Measurements from ENCODE around the gene EDIL3.

The EDIL3 gene

DNA sequence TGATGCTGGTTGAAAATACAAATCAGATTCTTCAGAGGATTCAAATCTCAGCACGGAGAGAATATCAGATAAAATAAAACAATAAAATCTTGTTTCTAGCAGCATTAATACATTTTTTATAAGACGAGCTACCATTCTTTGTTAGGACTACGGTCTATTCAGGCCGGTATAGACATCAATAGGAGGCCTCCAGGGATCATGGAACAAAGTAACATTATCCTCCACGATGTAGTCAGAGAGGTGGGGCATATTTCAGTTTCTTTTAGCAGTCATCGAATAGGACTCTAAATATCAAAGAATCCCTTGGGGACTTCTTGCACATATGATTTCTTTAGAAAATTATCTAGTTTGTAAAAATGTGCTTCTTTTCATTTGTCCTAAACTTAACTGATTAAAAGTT, 438.2 kb downstream of the EDIL3 start:
- no peak for DNase-seq

- no peak for DNase-seq
These were observed 442.5 kb downstream of the EDIL3 start for GRCh38 chr5:83942155-83942554.

GRCh38 chr5:83937837-83938236, 446.8 kb downstream of the EDIL3 start:
- DNase-seq = no peak

DNA sequence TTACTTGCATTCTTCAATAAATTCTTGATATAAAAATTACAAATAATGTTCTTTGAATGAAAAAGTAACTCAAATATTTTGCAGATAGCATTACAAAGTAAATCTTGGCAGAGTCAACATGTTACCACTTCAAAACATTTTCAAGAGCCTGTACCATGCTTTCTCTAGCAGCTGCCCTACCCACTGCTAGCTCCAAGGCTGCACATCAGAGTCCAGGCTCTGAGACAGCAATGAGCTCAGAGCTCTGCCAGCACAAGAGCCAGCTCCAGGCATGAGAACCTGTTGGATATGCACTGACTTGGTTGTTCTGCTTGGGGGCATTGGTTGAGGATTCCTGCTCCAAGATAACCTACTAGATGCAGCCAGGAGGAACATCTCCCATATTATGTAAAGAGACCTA, 452.7 kb downstream of the EDIL3 start:
- DNase-seq = no peak

DNA sequence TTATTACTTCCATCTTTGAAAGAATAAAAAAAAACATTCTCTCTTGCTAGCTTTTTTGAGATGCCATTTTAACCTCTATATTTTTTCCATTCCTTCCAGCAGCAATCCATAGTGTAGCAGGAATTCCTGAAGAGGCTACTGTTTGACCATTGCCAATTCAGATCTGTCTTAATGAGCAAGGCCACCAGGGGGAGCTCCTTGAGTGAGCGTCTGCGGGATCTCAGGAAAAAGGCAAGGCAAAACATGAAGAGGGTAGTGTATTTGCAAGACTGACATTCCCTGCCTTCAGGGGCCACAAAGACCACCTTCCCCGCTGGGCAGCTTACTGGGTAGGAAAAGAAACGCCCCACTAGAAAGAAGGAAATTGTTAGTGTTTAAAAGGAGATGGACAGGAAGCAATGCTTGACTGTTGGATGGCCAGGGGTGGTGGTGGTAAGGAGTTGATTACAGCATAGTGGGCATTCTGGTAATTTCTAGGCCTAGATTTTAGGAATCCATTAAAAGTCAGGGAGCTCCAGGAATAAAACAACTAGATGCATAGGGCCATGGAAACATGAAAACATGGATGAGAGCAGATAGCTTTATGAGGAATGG, 457.4 kb downstream of the EDIL3 start:
- DNase-seq = no peak

DNA sequence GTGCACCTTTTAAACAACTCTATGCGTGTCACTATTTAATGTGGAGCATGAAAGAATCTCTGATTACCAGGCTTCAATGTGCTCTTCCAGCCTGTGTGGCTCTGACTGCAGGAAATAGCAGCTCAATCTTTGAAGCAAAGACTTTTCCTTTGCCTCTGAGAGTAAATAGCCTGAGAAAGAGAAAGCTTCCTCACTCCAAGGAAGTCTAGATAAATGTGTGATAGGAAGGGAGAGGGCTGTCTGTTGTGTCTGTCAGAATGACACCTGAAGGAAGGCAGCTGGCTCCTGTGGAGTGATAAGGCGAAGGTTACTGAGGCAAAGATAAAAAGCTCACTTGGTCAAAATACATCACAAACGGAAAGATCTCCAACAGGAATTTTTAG, 458.7 kb downstream of the EDIL3 start:
- DNase-seq = no peak

- DNase-seq = no peak
These were observed 459.2 kb downstream of the EDIL3 start for GRCh38 chr5:83925321-83925954.

- no peak for DNase-seq
These were observed 459.8 kb downstream of the EDIL3 start for GRCh38 chr5:83924891-83925290.

DNA sequence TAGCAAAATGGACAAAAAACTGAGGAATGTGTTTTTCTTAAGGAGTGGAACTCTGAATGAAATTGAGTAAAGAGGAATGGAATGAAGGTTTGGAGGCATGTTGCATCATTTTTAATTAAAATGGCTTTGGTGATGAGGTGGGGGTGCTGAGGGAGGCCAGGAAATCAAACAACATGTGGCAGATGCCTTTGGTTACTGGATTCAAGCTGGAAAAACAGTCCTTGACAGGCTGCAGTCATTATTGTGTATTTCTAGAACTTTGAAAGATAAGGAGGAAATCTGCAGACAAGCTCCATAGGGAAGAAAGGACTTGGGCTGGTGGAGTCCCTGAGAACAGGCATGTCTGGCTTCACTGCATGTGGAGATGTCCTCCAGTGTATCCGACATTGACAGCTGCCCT, 460.5 kb downstream of the EDIL3 start:
- DNase-seq = no peak

DNA sequence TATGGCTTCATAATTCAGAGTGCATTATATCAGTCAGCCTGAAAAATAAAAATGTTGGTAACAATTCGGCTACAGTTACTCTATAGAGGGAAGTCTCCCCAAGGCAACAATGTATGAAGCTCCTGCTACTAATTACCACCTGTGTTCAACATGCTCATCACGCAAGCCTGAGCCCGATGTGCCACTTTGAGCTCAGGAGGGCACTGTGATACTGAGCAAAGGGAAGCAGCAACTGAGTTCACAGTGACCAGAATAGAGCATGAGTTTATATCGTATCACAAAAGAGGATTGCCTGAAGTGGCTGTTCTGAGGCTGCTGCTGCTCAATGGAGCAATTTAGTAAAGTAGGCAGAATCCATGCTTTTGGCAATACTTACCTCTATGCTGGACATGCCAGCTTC, 462.0 kb downstream of the EDIL3 start:
- no peak for DNase-seq

DNA sequence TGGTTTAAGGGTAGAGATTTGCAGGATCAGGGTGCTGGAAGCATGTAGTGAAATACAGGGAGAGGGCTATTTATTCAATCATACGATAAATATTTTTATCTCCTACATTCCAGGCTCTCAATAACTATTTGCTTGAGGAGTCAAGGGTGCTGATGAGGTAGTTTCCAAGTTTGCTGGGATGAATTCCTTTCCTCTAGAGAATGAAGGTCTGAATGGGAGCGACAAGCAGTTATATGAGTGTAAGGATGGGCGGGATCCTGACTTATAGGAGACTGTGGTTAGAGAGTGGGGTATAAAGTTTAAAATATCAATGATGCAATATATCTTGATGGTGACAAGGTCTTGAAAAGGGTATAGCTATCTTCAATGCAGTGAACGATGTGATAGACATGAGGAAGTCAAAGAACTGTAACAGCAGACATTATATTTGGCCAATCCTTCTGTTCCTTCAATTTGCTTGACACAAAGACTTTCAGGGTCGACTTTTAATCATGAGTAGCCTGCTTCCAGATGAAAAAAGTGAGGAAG, 462.9 kb downstream of the EDIL3 start:
- DNase-seq = no peak

DNA sequence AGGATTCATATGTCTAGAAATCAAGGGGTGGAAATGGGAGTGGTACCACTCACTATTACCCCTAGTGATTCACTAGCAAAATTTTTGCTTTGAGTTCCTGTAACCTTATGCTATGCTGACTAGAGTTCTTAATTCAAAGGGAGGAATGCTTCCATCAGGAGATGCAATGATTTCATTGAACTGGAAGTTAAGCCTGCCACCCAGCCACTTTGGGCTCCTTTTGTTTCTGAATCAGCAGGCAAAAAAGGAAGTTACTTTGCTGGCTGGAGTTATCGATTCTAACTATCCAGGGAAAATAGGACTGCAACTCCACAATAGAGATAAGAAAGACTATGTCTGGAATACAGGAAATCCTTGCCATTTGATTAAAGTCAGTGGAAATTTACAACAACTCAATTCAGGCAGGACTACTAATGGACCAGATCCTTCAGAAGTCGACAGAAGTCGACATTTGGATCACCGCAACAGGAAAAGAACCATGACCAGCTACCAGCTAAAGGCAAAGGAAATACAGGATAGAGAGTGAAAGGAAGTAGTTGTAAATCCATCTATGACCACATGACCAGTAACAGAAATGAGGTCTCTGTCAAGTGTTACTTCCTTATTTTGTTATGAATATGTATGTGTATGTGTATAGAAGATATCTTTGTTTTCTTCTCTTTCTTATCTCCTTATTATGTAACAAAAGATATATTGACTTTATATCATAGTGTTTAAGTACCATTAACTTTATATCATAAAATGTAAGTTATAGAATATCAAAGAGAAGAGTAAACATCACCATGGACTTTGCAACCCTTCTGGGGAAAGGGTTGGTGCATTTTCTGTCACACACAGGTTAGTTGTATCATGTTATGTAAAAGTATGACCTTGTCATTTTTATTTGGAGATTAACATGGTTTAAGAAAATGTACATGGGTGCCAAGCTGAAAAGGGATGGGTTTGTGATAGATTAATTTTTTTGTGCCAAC, 465.3 kb downstream of the EDIL3 start:
- no peak for DNase-seq

DNA sequence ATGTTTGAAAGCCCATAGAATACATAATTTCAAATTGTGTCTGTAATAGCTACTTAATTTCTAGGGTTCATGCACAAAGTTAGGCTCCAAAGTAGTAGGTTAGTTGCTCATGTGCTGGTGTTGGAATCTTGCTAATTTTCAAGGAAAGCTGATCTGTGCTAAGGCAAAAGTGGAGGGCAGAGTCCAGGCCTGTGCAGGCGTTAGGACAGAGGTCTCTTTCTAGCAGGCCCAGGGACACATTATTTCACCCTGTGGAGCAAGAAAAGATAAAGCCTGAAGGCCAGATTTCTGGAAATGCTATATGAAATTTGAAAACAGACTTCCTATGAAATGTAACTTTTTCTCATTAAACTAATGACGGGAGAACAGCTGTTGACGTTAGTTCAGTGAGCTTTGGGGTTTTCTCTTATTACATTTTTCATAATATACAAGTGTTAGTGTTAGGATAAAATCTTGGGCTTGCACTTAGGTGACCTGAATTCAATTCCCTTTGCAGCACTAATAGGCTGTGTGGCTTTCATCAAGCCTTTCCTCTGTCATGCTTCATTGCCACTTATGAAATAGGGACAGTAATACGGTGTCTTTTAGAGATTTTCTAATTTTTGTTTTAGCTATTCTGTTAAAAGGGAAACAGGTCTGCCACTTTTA, 467.3 kb downstream of the EDIL3 start:
- no peak for DNase-seq

DNA sequence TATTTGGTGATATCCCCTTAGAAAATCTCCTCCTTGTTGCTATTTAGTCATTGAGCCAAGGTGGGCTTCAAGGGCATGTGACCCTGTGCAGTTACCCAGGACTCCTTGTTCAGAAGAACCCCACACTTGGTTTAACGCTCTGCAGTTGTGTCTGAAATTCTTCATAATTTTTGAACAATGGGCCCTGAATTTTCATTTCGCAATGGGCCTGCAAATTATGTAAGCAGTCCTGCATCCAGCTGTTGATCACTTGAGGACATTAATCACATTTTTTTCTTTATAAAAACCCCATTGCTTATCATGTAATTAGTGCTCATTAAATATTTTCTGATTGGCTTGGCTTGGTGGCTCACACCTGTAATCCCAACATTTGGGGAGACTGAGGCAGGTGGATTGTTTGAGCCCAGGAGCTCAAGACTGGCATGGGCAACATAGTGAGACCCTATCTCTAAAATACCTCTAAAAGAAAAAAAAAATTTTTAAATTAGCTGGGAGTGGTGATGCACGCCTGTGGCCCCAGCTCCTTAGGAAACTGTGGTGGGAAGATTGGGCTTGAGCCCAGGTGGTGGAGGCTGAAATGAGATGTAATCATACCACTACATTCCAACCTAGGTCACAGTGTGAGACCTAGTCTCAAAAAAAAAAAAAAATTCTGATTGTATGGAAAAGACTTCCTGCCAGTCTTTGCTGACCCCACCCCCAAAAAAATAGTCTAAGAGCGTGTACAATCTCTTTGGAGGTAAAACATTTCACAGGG, 469.8 kb downstream of the EDIL3 start:
- DNase-seq = no peak

- DNase-seq = no peak
These were observed 470.5 kb downstream of the EDIL3 start for GRCh38 chr5:83914199-83914598.

GRCh38 chr5:83913593-83913992, 471.1 kb downstream of the EDIL3 start:
- no peak for DNase-seq

GRCh38 chr5:83911367-83911919, 473.2 kb downstream of the EDIL3 start:
- no peak for DNase-seq

- DNase-seq = no peak
These were observed 484.4 kb downstream of the EDIL3 start for GRCh38 chr5:83900306-83900705.

- DNase-seq = no peak
These were observed 485.2 kb downstream of the EDIL3 start for GRCh38 chr5:83899326-83899970.

DNA sequence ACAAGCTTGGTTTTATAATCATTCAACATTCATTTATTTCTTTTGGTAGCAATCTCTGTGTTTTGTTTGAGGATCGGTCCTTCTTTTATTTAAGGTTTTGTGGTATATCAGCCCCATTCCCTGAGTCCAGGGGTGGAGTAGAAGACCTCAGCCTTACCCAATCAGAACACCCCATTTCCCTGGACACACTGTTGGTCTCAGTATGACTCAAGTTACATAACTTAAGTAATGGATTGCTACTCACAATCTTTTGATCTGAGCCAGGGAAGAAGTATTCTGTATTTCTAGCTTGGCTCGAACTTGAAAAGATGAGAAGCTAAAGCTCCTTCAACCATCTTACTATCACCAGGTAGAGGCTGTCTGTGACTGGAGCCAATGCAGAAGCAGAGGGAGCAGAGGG, 488.8 kb downstream of the EDIL3 start:
- DNase-seq = no peak

- no peak for DNase-seq
These were observed 493.4 kb downstream of the EDIL3 start for GRCh38 chr5:83891261-83891660.
